Endothelial cell of umbilical vein (primary cell): Measurements from ENCODE around the gene SULT1E1. TPM values are rescaled to one million over a fixed set of nuclear protein-coding genes. Genes with fewer than 3 reads are reported as not detected.

Experiments used
- BruUV-seq: library from RNA; stranded (reverse); fragments of 400-500 nt; replicated peaks from 2 replicates; lab custom pipeline; 2021; lab: Mats Ljungman, UMichigan
- CTCF ChIA-PET: fragments of 300-600, 350-600 bp; sonication (Branson Sonifier 250); formaldehyde crosslinking; loops from one replicate; lab custom pipeline; 2021; ENCODE audit warnings: antibody characterized with exemption, inconsistent platforms; lab: Charles Lee
- POLR2A ChIA-PET: fragments of 300-600, 350-600 bp; sonication (Branson Sonifier 250); formaldehyde crosslinking; loops from one replicate; lab custom pipeline; 2021; ENCODE audit warnings: antibody characterized with exemption, inconsistent platforms; lab: Charles Lee
- DNase-seq: peaks from one replicate; pipeline ENCODE4 v3.0.0-alpha.2; 2011; ENCODE audit warnings: low read depth, low spot score
- FAIRE-seq: peaks from 2 replicates; lab custom pipeline; 2011; peaks lifted over from hg19 to GRCh38; lab: Jason Lieb, UNC
- H2AFZ ChIP-seq: 2 replicates; pipeline ENCODE4 v1.6.0; 2012; ENCODE audit warnings: low read depth, low read length, control low read depth, inconsistent platforms
- H3K27ac ChIP-seq: 2 replicates; pipeline ENCODE4 v1.5.1; 2011; ENCODE audit warnings: low read depth, mild to moderate bottlenecking, control low read depth, low read length, moderate library complexity; ENCODE audit not compliant: insufficient read depth
- H3K27me3 ChIP-seq, 2 experiments: 2 replicates each; pipeline versions ENCODE4 v1.6.0 to v1.6.1; 2011; ENCODE audit warnings: low read length in 2 of 2, mixed read lengths in 1 of 2; ENCODE audit not compliant: control insufficient read depth in 2 of 2, insufficient read depth in 2 of 2
- H3K36me3 ChIP-seq, 2 experiments: 2 replicates in 1 of 2; 3 replicates in 1 of 2; pipeline ENCODE4 v1.5.1; 2011; ENCODE audit warnings: low read length in 2 of 2, mild to moderate bottlenecking in 1 of 2, moderate library complexity in 1 of 2; ENCODE audit not compliant: control insufficient read depth in 2 of 2, insufficient read depth in 2 of 2; ENCODE audit errors: extremely low read depth in 1 of 2
- H3K4me1 ChIP-seq: 3 replicates; pipeline ENCODE4 v1.5.1; 2011; ENCODE audit warnings: mild to moderate bottlenecking, low read length; ENCODE audit not compliant: control insufficient read depth, insufficient read depth; ENCODE audit errors: extremely low read depth
- H3K4me2 ChIP-seq: 2 replicates; pipeline ENCODE4 v1.6.1; 2011; ENCODE audit warnings: low read length, control low read depth, mixed read lengths; ENCODE audit not compliant: insufficient read depth
- H3K4me3 ChIP-seq, 3 experiments: fragments of 200-600 bp in 1 of 3; sonication (generic), shearing (Covaris generic) in 1 of 3; replicated peaks in 1 of 3; 2 replicates each; pipeline ENCODE4 v1.5.1; 2011 to 2016; ENCODE audit warnings: control low read depth in 3 of 3, low read length in 3 of 3, mild to moderate bottlenecking in 2 of 3, inconsistent platforms in 1 of 3, low read depth in 1 of 3, moderate library complexity in 1 of 3; ENCODE audit not compliant: insufficient read depth in 1 of 3
- H3K79me2 ChIP-seq: 2 replicates; pipeline ENCODE4 v1.6.0; 2012; ENCODE audit warnings: low read length, inconsistent platforms; ENCODE audit not compliant: control insufficient read depth, insufficient read depth
- H3K9ac ChIP-seq: replicated peaks from 2 replicates; pipeline ENCODE3; 2011; ENCODE audit warnings: low read length, control low read depth; ENCODE audit not compliant: insufficient read depth; ENCODE audit errors: extremely low read depth
- H3K9me1 ChIP-seq: replicated peaks from 3 replicates; pipeline ENCODE4 v1.6.0; 2011; ENCODE audit warnings: mild to moderate bottlenecking, low read length; ENCODE audit not compliant: control insufficient read depth, insufficient read depth; ENCODE audit errors: extremely low read depth
- H3K9me3 ChIP-seq: replicated peaks from 2 replicates; pipeline ENCODE4 v1.5.1; 2012; ENCODE audit warnings: low read length, inconsistent platforms; ENCODE audit not compliant: control insufficient read depth, insufficient read depth
- H4K20me1 ChIP-seq: replicated peaks from 2 replicates; pipeline ENCODE3; 2011; ENCODE audit warnings: mild to moderate bottlenecking, low read length; ENCODE audit not compliant: control insufficient read depth, insufficient read depth; ENCODE audit errors: extremely low read depth
- CTCF ChIP-seq, 2 donors: IDR thresholded peaks; 1 replicate in 1 of 2; 2 replicates in 1 of 2; pipeline ENCODE4 v1.5.1; 2011; ENCODE audit warnings: low read length in 2 of 2, mild to moderate bottlenecking in 2 of 2, moderate library complexity in 2 of 2, control low read depth in 1 of 2, inconsistent platforms in 1 of 2, low read depth in 1 of 2; ENCODE audit not compliant: insufficient read depth in 1 of 2; ENCODE audit errors: extremely low read depth in 1 of 2
- EZH2 ChIP-seq: IDR thresholded peaks from 2 replicates; pipeline ENCODE4 v1.6.1; 2012; ENCODE audit warnings: borderline replicate concordance, low read depth, mild to moderate bottlenecking, moderate library complexity, low read length, inconsistent platforms; ENCODE audit not compliant: severe bottlenecking
- FOS ChIP-seq: IDR thresholded peaks from 2 replicates; pipeline ENCODE4 v1.6.1; 2011; ENCODE audit warnings: mild to moderate bottlenecking, low read length, moderate library complexity, borderline replicate concordance; ENCODE audit not compliant: insufficient read depth
- GATA2 ChIP-seq: IDR thresholded peaks from 2 replicates; pipeline ENCODE4 v1.7.0; 2011; ENCODE audit warnings: low read depth, mild to moderate bottlenecking, moderate library complexity, mixed read lengths, low read length; ENCODE audit not compliant: insufficient read length, insufficient read depth
- JUN ChIP-seq: IDR thresholded peaks from 2 replicates; pipeline ENCODE4 v1.6.1; 2011; ENCODE audit warnings: borderline replicate concordance, low read depth; ENCODE audit not compliant: insufficient read length, insufficient read depth
- MYC ChIP-seq: IDR thresholded peaks from one replicate; pipeline ENCODE4 v1.6.1; 2011; ENCODE audit warnings: mild to moderate bottlenecking, low read depth, low read length
- POLR2A ChIP-seq: IDR thresholded peaks from 2 replicates; pipeline ENCODE4 v1.6.1; 2012; ENCODE audit warnings: low read depth, mild to moderate bottlenecking, control low read depth, low read length
- POLR2AphosphoS5 ChIP-seq: IDR thresholded peaks from 2 replicates; pipeline ENCODE4 v1.6.1; 2012; ENCODE audit warnings: low read depth, mild to moderate bottlenecking, control low read depth, low read length, moderate library complexity; ENCODE audit not compliant: insufficient read depth
- dilution Hi-C: fragments of 300-500 bp; cut with MboI; formaldehyde crosslinking; loops from one replicate; pipeline ENCODE4 v1.15.0; 2019; ENCODE audit warnings: low sequenced_read_pairs; ENCODE audit not compliant: extremely low pct_ligation_motif_present
- intact Hi-C: fragments of 100-400 bp; cut with micrococcal nuclease; formaldehyde crosslinking; loops from one replicate; pipeline ENCODE4 v1.10.0; 2022
- polyA plus RNA-seq, 4 experiments: library from polyadenylated mRNA; depleted of rRNA in 3 of 4; stranded (reverse) in 3 of 4; unstranded in 1 of 4; fragments of >200 nt; gene quantifications; 2 replicates each; pipeline versions ENCODE4 v1.2.1 to v1.2.3, GENCODE V29; 2011 to 2012; ENCODE audit warnings: missing spikeins in 1 of 4
- total RNA-seq: library from RNA; stranded (reverse); gene quantifications from 2 replicates; pipeline ENCODE4 v1.2.3, GENCODE V29; 2021
- TF ChIP-seq, protein P1 (sequence below): IDR thresholded peaks from 2 replicates; pipeline ENCODE4 v1.6.1; 2011; ENCODE audit not compliant: insufficient read depth, insufficient read length

SULT1E1 gene
- total and polyA plus RNA-seq, 2 donors (not counting 3 experiments of a cell fraction or from before 2014, with no cell fraction given): 25.8 to 34.5 TPM

GRCh38 chr4:69875576-69875975 lies 15.6 kb upstream of the SULT1E1 start:
- no peaks in the 10 kb centered on the region for H3K27me3 ChIP-seq
- no peaks in the 10 kb centered on the region for H3K9me1 ChIP-seq
- TF ChIP-seq, protein P1, sequence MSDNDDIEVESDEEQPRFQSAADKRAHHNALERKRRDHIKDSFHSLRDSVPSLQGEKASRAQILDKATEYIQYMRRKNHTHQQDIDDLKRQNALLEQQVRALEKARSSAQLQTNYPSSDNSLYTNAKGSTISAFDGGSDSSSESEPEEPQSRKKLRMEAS: no peak
- no peak for TF ChIP-seq FOS
- TF ChIP-seq POLR2AphosphoS5: no peak
- TF ChIP-seq POLR2A: no peak
- TF ChIP-seq CTCF (IDR thresholded peaks at IDR 0.05; ENCODE audit: extremely low read depth in 1 of 2, insufficient read depth in 1 of 2, low read depth in 1 of 2, low read length in 2 of 2): no peak
- no peak for TF ChIP-seq EZH2
- no peak for TF ChIP-seq JUN
- TF ChIP-seq GATA2: no peak
- no peak for TF ChIP-seq MYC
- H2AFZ ChIP-seq: peak overlapping the region; percentile 26
- DNase-seq: peak; percentile 24
- no peaks in the 10 kb centered on the region for H3K79me2 ChIP-seq
- H3K4me1 ChIP-seq: peaks cover under 1% of the 10 kb centered on the region
- intact Hi-C loops: no loop called here
- no peaks in the 10 kb centered on the region for H4K20me1 ChIP-seq
- ChIA-PET POLR2A (no interaction called here), CTCF (interaction anchor here (1.3 kb wide), 1 partner anchor 25 kb away, joined by 3 read pairs; no protein-coding TSS in a partner anchor)
- H3K4me2 ChIP-seq: no peak overlapping the region
- no peaks in the 10 kb centered on the region for H3K36me3 ChIP-seq
- BruUV-seq: no TSS peak
- no peaks in the 10 kb centered on the region for H3K9me3 ChIP-seq
- FAIRE-seq: no peak
- H3K9ac ChIP-seq: no peak overlapping the region
- dilution Hi-C loops: no loop called here
- no peak overlapping the region for H3K27ac ChIP-seq
- H3K4me3 ChIP-seq: no peak overlapping the region
